ENCODE data around the gene HACD1.

Gene HACD1, protein sequence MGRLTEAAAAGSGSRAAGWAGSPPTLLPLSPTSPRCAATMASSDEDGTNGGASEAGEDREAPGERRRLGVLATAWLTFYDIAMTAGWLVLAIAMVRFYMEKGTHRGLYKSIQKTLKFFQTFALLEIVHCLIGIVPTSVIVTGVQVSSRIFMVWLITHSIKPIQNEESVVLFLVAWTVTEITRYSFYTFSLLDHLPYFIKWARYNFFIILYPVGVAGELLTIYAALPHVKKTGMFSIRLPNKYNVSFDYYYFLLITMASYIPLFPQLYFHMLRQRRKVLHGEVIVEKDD

DNA sequence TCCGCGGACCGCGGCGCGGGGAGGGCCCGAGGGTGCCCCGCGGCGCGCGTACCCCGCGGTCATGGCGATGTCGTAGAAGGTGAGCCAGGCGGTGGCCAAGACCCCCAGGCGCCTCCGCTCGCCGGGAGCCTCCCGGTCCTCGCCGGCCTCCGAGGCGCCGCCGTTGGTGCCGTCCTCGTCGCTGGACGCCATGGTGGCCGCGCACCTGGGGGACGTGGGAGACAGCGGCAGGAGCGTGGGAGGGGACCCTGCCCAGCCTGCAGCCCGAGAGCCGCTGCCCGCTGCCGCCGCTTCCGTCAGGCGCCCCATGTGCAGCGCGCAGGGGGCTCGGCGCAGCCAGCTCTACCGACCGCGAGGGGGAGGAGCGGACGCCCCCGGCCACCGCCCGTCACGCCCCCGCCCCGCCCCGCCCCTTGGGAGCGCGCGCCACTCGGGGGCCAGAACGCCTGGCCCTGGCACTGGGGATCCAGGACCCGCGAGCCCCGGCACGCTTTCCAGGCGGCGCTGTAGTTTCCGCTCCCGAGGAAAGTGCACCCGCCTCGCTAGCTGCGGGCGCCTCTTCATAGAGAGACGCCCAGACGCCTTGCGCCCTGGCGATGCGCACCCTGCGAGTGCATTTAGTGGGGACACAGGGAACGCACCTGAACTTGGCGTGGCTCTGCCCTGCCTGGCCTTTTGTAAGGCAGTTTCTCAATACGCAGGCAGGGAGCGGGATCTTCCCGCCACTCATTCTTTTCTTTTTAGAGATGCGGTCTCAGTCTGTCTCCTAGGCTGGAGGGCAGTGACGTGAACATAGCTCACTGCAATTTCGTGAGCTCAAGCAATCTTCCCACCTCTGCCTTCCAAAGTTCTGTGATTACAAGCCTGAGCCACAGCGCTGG, at the start of gene HACD1:
TSS of gene HACD1 (minus strand) at position 344 of the 881 bp plus-strand sequence. CDS start at position 309, 35 bp downstream.
- DNase-seq (ENCODE audit: low spot score), result peak; percentile 76

DNA sequence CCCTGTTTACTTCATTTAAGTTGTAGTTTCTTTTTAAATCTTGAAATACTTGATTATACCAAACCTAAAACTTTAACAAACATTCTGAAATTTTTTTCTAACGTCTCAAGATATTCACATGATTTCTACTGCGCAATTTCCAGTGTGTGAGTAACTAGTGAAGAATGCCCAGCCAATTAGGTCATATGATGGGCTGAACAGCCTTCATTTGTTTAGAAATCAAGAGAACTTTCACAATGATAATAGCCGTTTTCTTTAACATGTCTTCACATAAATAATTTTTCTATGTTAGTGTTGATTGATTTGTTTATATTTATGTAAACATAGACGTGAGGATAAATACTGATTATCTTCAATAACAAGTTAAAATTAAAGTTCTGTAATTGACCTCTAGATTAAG, 48.6 kb upstream of the HACD1 start:
- peak; percentile 72 for DNase-seq (ENCODE audit: low spot score)

DNA sequence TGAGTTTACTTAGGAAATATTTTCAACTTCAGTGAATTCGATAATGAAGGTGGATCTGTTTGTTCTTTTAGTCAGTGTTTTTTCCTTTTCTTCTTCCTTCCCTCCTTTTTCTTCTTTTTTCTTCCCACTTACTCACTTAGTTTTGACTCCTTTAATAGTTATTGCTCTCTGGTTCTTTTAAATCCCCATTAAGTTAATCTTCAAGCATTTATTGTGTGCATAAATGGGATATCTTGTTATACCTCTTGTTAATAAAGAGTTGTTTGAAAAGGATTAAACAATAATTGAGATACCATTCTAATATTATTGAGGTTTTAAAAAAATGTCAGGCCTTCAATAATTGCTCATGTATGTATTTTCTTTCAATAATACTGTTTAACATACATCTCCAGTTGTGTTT, 46.3 kb upstream of the HACD1 start:
- no peak for DNase-seq (ENCODE audit: low spot score)

DNA sequence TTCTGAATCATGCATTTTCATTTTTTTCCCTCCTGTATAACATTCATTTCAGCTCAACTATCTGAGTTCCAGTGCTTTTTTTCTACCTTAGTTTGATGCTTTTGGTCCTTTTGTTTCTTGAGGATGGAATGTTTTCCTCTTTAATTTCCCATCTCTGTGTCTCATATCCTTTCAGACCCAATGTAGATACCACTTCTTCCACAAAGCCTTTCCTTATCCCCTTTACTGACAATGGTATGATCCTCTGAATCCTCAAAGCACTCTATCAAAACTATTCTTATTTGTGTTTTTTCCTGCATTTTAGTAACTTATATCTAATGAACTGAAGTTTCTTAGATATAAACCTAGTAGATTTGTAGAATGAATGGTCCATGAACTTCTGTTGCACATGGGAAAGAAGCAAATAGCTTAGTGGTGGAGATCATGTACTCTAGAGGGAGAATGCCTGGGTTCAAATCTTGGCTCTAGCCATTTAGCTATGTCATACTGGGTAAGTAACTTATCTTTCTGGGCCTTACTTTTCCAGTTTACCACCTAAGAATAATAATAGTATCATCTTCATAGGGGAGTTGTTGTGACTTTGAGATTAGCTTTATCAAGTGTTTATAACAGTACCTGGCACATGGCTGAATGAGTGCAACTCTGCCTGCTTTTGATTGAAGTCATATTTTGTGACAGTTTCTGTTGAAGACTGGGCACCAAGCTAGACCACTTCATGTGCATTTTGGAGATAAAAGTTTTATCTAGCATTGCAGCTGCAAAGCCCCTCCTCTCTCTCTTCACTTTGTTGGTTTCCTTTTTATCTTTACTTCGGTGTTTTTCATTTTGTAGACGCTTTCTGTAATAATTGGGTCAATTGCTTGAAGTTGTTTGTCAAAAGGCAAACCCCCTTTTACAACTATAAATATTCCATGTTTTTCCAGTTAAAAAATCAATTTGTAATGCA, 45.3 kb upstream of the HACD1 start:
- DNase-seq (ENCODE audit: low spot score), result no peak

DNA sequence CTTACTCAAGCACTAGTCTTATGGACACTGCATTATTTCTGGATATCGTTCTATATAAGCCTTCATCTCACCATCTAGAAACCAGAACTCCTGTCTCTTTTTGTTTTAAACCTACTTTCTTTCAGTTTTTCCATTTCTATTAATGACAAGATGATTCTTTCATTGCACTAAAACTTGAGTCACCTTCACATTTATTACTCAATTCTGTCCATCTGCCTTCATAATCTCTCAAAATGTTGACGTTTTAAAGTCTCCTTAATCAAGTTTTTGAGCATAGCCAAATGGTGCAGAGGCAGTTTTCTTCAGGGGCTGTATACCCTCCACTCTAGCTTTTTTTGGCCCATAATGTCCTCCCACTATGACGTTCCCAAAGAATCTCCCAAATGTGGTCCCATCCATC, 44.3 kb upstream of the HACD1 start:
- DNase-seq (ENCODE audit: low spot score), result no peak

DNA sequence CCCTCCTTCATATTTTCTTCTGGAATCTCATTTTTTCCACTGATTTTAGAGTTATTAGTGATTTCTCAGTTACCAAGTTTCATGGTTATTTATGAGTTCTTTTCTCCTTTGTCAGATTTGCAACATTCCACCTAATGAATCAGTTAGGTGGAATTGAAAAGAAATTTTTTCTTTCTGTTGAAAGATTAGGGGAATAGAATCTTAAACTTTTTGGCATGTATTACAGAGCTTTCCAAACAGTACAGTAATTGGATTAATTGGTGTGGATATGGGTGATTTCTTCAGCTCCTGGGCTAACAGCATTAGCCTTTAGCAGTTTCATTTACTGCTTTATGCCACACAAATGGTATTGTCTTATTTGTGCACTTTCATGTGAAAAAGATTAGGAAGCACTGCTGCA, 43.7 kb upstream of the HACD1 start:
- no peak for DNase-seq (ENCODE audit: low spot score)

DNA sequence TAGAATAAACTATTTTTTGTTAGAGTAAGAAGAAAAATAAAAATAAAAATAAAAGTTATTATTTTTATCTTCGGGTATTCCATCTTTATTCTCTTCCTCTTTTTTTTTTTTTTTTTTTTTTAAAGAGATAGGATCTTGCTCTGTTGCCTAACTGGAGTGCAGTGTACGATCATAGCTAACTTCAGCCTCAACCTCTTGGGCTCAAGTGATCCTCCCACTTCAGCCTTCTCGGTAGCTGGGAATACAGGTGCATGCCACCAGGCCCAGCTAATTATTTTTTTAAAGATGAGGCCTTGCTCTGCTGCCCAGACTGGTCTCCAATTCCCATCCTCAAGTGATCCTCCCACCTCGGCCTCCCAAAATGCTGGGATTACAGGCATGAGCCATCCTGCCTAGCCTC, 42.2 kb upstream of the HACD1 start:
- no peak for DNase-seq (ENCODE audit: low spot score)

DNA sequence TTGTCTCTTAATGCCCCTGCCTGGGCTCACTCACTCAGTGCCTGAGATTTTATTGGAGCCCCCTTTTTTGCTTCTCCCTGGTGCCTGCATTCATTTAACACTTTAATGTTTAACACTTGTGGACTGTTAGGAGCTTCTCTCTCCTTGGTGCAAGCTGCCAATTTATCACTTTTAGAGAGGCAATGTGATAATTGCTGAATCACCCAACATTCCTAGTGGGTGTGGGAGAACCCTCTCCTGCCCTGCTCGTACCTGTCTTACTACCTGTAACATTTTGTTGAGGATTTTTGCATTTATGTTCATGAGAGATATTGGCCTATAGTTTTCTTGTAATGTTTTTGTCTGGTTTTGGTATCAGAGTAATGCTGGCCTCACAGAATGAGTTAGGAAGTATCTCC, 39.9 kb upstream of the HACD1 start:
- DNase-seq (ENCODE audit: low spot score), result no peak

DNA sequence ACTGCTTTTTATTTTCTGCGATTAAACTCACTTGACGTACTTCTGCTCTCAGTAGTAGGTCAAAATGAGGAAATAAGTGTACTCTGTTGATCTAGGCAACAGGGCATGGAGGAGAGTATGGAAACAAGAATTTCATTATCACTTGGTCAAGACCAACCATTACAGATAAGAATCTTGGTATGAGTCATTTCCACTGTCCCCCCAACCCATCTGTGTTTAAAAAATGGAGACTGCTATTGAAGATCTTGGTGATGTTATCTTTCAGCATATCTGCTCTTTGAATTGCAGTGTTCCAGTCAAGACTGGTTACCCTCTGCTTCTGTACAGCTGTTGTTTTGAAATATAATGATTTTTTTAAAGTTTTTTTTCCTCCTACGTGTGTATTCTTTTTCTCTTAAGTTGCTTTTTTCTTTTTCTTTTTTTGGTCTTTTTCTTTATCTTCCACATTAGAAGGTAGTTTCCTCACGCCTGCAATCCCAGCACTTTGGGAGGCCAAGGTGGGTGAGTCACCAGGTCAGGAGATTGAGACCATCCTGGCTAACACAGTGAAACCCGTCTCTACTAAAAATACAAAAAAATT, 38.5 kb upstream of the HACD1 start:
- peak; percentile 71 for DNase-seq (ENCODE audit: low spot score)

DNA sequence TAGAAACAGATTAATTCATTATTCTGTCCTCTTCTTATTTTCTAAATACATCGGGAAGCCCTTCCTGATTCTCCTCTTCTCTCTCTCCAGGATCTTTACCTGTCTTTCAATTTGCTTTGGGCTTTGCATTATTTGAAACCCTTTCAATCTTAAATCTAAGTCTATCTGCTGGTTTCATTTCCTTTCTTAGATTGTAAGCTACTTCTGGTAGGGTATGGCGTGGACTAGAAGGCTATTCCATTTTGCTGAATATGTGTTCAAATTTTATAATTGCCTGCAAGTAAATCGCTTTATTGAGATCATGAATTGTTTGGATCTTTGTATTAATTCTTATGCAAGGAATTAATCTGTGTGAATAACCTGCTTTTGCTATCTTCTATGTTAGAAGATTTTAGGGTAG, 37.8 kb upstream of the HACD1 start:
- no peak for DNase-seq (ENCODE audit: low spot score)

DNA sequence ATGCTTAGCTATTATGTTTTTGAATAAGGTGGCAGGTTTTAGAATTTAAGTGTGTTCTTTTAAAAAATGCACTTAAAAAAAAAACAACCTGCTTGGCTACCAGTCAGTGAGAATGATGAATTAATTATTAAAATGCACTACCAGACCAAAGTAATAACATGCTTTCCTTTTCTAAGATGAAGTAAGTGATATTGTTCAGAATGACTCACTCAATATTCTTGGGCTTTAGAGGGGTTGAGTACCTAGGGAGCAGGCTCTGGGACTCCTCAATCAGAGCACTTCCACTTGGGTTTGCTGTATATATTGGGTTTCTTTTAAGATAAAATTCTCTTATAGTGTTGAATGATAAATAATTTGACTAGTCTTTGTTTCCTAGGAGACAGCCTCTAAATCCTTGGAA, 35.4 kb upstream of the HACD1 start:
- DNase-seq (ENCODE audit: low spot score), result peak; percentile 45

DNA sequence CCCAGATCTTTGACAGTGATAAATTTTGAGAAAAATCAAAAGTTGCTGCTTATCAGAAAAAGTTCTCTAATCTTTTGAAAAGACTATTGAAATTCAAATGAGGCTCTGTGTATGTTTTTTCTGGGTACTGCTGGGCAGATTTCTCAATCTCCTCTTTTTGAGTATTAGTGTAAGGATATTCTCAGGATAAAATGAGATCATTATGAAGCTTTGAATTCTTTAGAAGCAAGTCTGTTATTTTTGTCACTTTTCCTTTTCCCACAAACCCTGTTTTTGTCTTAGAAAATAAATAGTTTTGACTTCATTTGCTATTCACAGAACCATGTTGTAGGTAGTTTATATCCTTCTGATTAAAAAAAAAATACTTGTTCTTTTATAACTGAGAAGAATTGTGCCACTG, 34.7 kb upstream of the HACD1 start:
- DNase-seq (ENCODE audit: low spot score), result no peak

DNA sequence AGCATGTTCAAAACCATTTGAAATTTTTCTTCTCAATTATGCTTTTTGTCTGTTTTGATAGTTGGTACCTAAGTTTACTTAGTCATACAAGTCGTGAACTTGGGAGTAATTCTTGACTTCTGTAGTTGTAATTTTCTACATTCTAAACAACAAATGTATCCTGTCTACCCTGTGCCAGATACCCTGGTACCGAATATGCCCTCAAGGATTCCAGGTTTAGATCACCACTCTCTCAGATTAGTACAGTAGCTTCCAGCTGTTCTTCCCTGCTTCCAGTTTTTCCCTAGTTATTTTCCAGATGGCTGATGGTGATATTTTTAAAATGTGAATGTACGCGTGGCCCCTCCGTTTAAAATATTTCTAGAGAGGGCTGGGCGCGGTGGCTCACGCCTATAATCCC, 33.2 kb upstream of the HACD1 start:
- DNase-seq (ENCODE audit: low spot score), result no peak

DNA sequence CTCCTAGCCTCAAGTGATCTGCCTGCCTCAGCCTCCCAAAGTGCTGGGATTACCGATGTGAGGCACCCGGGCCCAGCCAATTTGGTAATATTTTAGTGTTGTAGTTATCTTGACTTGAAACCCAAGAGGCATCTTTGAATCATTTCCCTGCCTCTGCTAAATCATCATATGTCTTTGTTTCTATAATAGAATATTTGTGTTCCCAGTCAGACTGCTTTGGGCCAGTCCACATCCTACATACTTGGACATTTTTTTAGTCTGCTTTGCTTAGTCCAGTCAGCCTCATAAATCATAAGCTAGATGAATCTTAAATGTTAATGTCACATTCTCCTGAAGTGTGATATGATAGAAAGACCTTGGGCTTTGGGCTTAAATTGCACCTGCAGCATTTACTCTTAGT, 32.7 kb upstream of the HACD1 start:
- no peak for DNase-seq (ENCODE audit: low spot score)

DNA sequence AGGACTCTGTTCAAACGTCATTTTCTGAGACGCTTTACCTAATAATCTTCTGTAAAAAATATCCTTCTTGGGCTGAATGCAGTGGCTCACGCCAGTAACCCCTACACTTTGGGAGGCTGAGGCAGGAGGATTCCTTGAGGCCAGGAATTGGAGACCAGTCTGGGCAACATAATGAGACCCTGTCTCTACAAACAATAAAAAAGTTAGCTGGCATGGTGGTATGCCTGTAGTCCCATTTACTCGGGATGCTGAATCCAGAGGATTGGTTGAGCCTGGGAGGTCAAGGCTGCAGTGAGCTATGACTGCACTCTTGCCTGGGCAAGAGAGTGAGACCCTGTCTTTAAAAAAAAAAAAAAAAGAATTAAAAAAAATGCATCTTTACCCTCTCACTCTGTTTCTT, 31.9 kb upstream of the HACD1 start:
- DNase-seq (ENCODE audit: low spot score), result no peak

DNA sequence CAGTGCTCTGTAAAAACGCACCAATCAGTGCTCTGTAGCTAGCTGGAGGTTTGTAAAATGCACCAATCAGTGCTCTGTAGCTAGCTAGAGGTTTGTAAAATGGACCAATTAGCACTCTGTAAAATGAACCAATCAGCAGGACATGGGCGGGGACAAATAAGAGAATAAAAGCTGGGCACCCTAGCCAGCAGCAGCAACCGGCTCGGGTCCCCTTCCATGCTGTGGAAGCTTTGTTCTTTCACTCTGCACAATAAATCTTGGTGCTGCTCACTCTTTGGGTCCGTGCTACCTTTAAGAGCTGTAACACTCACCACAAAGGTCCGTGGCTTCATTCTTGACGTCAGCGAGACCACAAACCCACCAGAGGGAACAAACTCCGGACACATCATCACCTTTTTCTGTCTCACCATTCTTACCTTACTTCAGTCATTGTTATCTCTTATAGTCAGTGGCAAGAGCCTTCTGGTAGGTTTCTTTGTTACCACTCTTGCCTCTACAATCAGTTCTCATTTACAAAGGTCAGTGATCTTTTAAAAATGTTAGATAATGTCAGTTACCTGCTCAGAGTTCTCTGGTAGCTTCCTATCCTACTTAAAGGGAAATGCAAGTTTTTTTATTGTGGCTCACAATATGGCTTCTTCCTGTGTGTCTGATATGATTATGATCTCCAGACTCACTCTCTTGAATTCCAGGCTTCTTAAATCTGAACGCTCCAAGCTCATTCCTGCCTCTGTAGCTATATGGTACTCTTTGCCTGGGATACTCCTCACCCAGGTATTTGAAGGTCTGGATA, 31.3 kb upstream of the HACD1 start:
- no peak for DNase-seq (ENCODE audit: low spot score)

DNA sequence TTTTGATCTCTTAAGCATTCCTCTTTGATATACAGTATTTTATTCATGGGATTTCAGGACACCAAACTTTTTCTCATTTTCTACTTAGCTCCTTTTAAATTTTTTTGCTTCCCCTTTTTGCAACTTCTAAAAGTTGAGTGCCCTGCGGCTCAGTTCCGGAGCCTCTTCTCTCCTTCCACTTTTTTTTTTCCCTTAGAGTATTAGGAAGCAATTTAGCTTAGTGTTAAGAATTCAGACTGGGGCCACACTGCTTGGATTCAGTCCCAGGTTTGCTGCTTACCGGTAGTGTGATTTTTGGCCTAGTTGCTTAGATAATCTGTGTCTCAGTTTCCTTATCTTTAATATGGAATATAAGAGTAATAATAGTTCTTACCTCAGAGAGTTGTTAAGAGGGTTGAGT, 30.2 kb upstream of the HACD1 start:
- no peak for DNase-seq (ENCODE audit: low spot score)

DNA sequence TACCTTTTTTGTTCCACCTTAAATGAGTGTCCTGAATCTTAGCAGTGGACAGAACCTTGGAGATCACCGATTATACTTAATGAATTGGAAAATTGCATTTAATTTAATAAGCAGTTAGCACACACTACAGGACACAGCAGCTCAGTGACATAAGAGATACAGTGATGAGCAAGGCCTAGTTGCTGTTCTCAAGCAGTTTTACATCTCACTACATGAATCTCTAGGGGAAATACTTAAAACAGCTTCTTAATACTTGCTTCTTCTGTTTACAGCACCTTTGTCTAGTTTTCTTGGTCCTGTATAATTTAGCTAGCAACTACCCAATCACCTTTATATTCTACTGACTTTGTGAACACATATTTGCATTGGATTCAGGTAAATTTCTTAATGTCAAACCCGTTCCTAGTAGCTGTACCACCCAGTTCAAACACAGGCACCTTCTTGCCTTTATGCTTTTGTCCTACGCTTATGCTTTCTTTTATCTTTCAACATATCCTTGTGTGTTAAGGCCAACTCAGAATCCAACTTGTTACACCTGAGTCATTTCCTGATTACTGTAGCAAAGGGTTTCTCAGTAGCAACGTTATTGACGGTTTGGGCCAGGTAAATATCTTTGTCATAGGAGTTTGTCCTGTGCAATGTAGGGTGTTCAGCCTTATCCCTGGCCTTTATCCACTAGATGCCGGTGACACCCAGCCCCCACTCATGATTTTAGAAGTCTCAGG, 28.6 kb upstream of the HACD1 start:
- DNase-seq (ENCODE audit: low spot score), result peak; percentile 67

DNA sequence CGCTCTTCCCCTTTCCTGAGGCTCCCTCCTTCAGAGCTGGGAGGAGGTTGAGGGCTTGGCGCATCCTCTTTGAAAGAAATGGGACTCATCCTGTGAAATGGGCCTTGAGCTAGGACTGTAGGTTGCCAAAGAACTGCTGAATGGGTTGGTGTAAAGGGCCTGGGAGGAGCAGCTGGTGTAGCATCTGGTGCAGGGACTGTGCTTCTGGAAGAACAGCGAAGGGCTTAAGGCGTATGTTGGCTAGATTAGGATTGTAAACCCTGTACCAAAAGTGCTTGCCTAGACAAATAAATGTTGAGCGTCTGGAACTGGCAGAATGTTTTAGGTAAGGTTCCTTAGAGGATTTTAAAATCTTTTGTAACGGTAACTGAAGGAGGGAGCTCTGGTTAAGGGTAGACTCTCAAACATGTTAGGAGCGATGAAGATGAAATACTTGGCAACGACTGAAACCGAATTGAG, 27.3 kb upstream of the HACD1 start:
- DNase-seq (ENCODE audit: low spot score), result no peak

DNA sequence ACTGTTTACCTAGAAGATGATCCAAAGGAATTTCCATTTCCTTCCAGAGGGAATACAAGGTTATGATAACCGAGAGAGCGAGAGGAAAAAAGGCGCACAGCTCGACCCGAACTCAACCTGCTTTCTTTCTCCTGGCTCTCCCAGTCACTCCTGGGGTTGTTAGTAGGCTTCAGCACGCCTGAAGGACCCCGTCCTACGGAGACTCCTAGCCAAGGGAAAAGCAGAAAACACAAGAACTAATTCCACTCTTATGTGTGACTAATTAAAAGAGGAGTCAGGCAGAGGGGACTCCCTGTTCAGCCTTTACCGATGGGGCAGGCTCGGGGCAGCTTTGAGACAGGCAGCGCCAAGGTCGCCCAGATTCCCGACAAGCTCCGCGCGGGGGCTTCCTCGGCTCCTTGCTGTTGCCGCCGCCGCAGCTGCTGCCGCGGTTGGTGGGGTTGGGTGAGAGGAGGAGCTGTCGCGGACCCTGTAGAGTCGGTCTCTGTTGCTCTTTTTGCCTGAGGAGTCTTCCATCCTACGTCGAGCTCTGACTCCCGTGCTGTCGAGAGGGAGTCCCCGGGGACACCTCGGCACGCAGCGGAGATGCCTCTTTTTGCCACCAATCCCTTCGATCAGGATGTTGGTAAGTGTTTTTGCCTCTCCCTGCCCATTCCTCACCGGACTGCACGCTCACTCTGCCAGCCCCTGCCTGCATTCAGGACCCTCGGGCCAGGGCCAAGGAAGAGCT, 26.7 kb upstream of the HACD1 start, which contains the start of gene STAM:
TSS of gene STAM (plus strand) at position 397 of the 730 bp plus-strand sequence. CDS start at position 586, 189 bp downstream.
- peak; percentile 94 for DNase-seq (ENCODE audit: low spot score)

Data from kidney tubule cell (primary cell).